ACC112 (cell line): ENCODE results near the gene ZDHHC21.

Experiments used
- H2AFZ ChIP-seq: fragments of 200-600 bp; sonication (generic); one replicate; pipeline ENCODE4 v1.6.0; 2017; ENCODE audit warnings: antibody characterized with exemption, low read length; ENCODE audit not compliant: unreplicated experiment
- H3K27ac ChIP-seq: fragments of 200-600 bp; sonication (generic); 2 replicates; pipeline ENCODE4 v1.5.1; 2014; ENCODE audit warnings: low read depth, mild to moderate bottlenecking, antibody characterized with exemption, low read length, moderate library complexity
- H3K27me3 ChIP-seq: fragments of 200-600 bp; sonication (generic); 2 replicates; pipeline ENCODE4 v1.6.1; 2014; ENCODE audit warnings: mild to moderate bottlenecking, antibody characterized with exemption, low read length, moderate library complexity, mixed read lengths; ENCODE audit not compliant: insufficient read depth
- H3K36me3 ChIP-seq: fragments of 200-600 bp; sonication (generic); 2 replicates; pipeline ENCODE4 v1.6.1; 2016; ENCODE audit warnings: mild to moderate bottlenecking, antibody characterized with exemption, low read length, moderate library complexity, mixed read lengths; ENCODE audit not compliant: insufficient read depth
- H3K4me1 ChIP-seq: fragments of 200-600 bp; sonication (generic); one replicate; pipeline ENCODE4 v1.6.1; 2016; ENCODE audit warnings: low read length, mixed read lengths; ENCODE audit not compliant: insufficient read depth, unreplicated experiment, control insufficient read depth
- H3K4me3 ChIP-seq: fragments of 200-600 bp; sonication (generic); 2 replicates; pipeline ENCODE4 v1.5.1; 2014; ENCODE audit warnings: mild to moderate bottlenecking, low read depth, low read length
- H3K79me2 ChIP-seq: fragments of 200-600 bp; sonication (generic); one replicate; pipeline ENCODE4 v1.6.0; 2016; ENCODE audit warnings: low read length; ENCODE audit not compliant: control insufficient read depth, unreplicated experiment, insufficient read depth

Gene ZDHHC21

GRCh38 chr9:14653511-14653910 lies 39.7 kb downstream of the ZDHHC21 start:
- Histone ChIP-seq H3K4me1 (no peaks in the 10 kb centered on the region), H3K27me3 (no peaks in the 10 kb centered on the region), H3K36me3 (peaks cover 30% of the 10 kb centered on the region), H3K27ac (no peak overlapping the region), H3K79me2 (no peaks in the 10 kb centered on the region), H2AFZ (no peak overlapping the region), H3K4me3 (no peak overlapping the region)

GRCh38 chr9:14652729-14653377 lies 40.4 kb downstream of the ZDHHC21 start:
- Histone ChIP-seq H3K36me3 (peaks cover 30% of the 10 kb centered on the region), H3K79me2 (no peaks in the 10 kb centered on the region), H2AFZ (no peak overlapping the region), H3K27ac (no peak overlapping the region), H3K4me3 (no peak overlapping the region), H3K27me3 (no peaks in the 10 kb centered on the region), H3K4me1 (no peaks in the 10 kb centered on the region)

GRCh38 chr9:14650596-14650995 lies 42.6 kb downstream of the ZDHHC21 start:
- Histone ChIP-seq H3K4me1 (no peaks in the 10 kb centered on the region), H3K79me2 (no peaks in the 10 kb centered on the region)

GRCh38 chr9:14645648-14646047 lies 47.6 kb downstream of the ZDHHC21 start:
- Histone ChIP-seq H3K4me1 (no peaks in the 10 kb centered on the region), H3K4me3 (no peak overlapping the region), H3K27me3 (no peaks in the 10 kb centered on the region), H3K79me2 (no peaks in the 10 kb centered on the region), H2AFZ (no peak overlapping the region), H3K36me3 (no peaks in the 10 kb centered on the region), H3K27ac (no peak overlapping the region)

More at GRCh38 chr9:14650596-14650995, 42.6 kb downstream of the ZDHHC21 start:
- Histone ChIP-seq H3K4me3 (no peak overlapping the region), H3K36me3 (peaks cover 18% of the 10 kb centered on the region), H2AFZ (no peak overlapping the region), H3K27ac (no peak overlapping the region), H3K27me3 (no peaks in the 10 kb centered on the region)

GRCh38 chr9:14640967-14641366 lies 52.3 kb downstream of the ZDHHC21 start:
- 0 out of 2 replicates have a peak, but pooled peaks cover 3% of the 10 kb centered on the region for H3K36me3 ChIP-seq
- H3K4me1 ChIP-seq = no peaks in the 10 kb centered on the region
- no peak overlapping the region for H3K27ac ChIP-seq
- H3K27me3 ChIP-seq = no peaks in the 10 kb centered on the region
- H3K79me2 ChIP-seq = no peaks in the 10 kb centered on the region
- H2AFZ ChIP-seq = no peak overlapping the region
- no peak overlapping the region for H3K4me3 ChIP-seq

- no peak overlapping the region for H2AFZ ChIP-seq
- H3K36me3 ChIP-seq = 0 out of 2 replicates have a peak, but pooled peaks cover 3% of the 10 kb centered on the region
- no peak overlapping the region for H3K4me3 ChIP-seq
- no peak overlapping the region for H3K27ac ChIP-seq
- no peaks in the 10 kb centered on the region for H3K79me2 ChIP-seq
- no peaks in the 10 kb centered on the region for H3K27me3 ChIP-seq
- no peaks in the 10 kb centered on the region for H3K4me1 ChIP-seq
These were observed 52.9 kb downstream of the ZDHHC21 start for GRCh38 chr9:14640294-14640693.

- Histone ChIP-seq H3K36me3 (peaks cover 3% of the 10 kb centered on the region; the same call in 1 of the 2 replicates), H3K27ac (no peak overlapping the region), H3K27me3 (no peaks in the 10 kb centered on the region), H3K4me1 (no peaks in the 10 kb centered on the region), H2AFZ (no peak overlapping the region), H3K4me3 (no peak overlapping the region), H3K79me2 (no peaks in the 10 kb centered on the region)
These were observed 59.2 kb downstream of the ZDHHC21 start for GRCh38 chr9:14633906-14634565.

GRCh38 chr9:14633148-14633547 lies 60.1 kb downstream of the ZDHHC21 start:
- no peaks in the 10 kb centered on the region for H3K27me3 ChIP-seq
- no peak overlapping the region for H3K4me3 ChIP-seq
- no peaks in the 10 kb centered on the region for H3K4me1 ChIP-seq
- H3K36me3 ChIP-seq = peaks cover 3% of the 10 kb centered on the region; the same call in 1 of the 2 replicates
- no peak overlapping the region for H3K27ac ChIP-seq
- no peaks in the 10 kb centered on the region for H3K79me2 ChIP-seq
- H2AFZ ChIP-seq = no peak overlapping the region

- no peak overlapping the region for H3K4me3 ChIP-seq
- no peaks in the 10 kb centered on the region; the same call in 1 of the 2 replicates for H3K36me3 ChIP-seq
- no peak overlapping the region for H2AFZ ChIP-seq
- H3K4me1 ChIP-seq = no peaks in the 10 kb centered on the region
- H3K79me2 ChIP-seq = no peaks in the 10 kb centered on the region
- H3K27ac ChIP-seq = no peak overlapping the region
- no peaks in the 10 kb centered on the region for H3K27me3 ChIP-seq
These were observed 65.7 kb downstream of the ZDHHC21 start for GRCh38 chr9:14627513-14627912.

- no peaks in the 10 kb centered on the region for H3K4me1 ChIP-seq
- H3K36me3 ChIP-seq = no peaks in the 10 kb centered on the region
- H3K79me2 ChIP-seq = no peaks in the 10 kb centered on the region
These were observed 74.3 kb downstream of the ZDHHC21 start for GRCh38 chr9:14618836-14619420.

More at GRCh38 chr9:14618836-14619420, 74.3 kb downstream of the ZDHHC21 start:
- no peak overlapping the region for H2AFZ ChIP-seq
- H3K27me3 ChIP-seq = no peaks in the 10 kb centered on the region
- H3K27ac ChIP-seq = no peak overlapping the region
- no peak overlapping the region for H3K4me3 ChIP-seq
